HCT116 (cell line): Measurements from ENCODE around the gene APOM. TPM values are rescaled to one million over a fixed set of nuclear protein-coding genes. Genes with fewer than 3 reads are reported as not detected.
A peak's percentile ranks its signal among the peaks of the same experiment; 100 is the strongest.

Source experiments
- ATAC-seq: fragments of 200-7000 bp; cut with Tn5 transposase; 2 replicates; pipeline ENCODE4 v1.9.1; 2020; ENCODE audit warnings: mild to moderate bottlenecking, moderate library complexity
- BruUV-seq: library from RNA; stranded (reverse); fragments of 400-500 nt; replicated peaks from 2 replicates; lab custom pipeline; 2021; lab: Mats Ljungman, UMichigan
- CTCF ChIA-PET: fragments of 300-600 bp; sonication (Branson Sonifier 250); formaldehyde crosslinking; loops from one replicate; lab custom pipeline; 2021; ENCODE audit warnings: antibody characterized with exemption; lab: Charles Lee
- POLR2A ChIA-PET: fragments of 300-600, 350-600 bp; sonication (Branson Sonifier 250); formaldehyde crosslinking; loops from one replicate; lab custom pipeline; 2021; ENCODE audit warnings: antibody characterized with exemption; lab: Charles Lee
- RAD21 ChIA-PET, 2 experiments: fragments of 300-600 bp; sonication (Branson Sonifier 250); formaldehyde crosslinking; loops; one replicate each; lab custom pipeline; 2023; ENCODE audit warnings: low total read pairs in 2 of 2; ENCODE audit not compliant: uncharacterized antibody in 2 of 2, unreplicated experiment in 2 of 2, low non-redundant PET in 1 of 2; lab: Charles Lee
- DNase-seq: peaks from one replicate; pipeline ENCODE4 v3.0.0-alpha.2; 2010; ENCODE audit warnings: low read depth, low spot score
- H2AFZ ChIP-seq: fragments of 200-600 bp; shearing (Covaris generic), sonication (generic); 2 replicates; pipeline ENCODE4 v1.6.1; 2017; ENCODE audit warnings: low read depth, mixed run types, mixed read lengths, antibody characterized with exemption, low read length; ENCODE audit not compliant: poor library complexity, severe bottlenecking
- H3K27ac ChIP-seq: 2 replicates; pipeline ENCODE4 v1.5.1; 2012; ENCODE audit warnings: low read depth, low read length
- H3K27me3 ChIP-seq: fragments of 200-600 bp; sonication (generic); 2 replicates; pipeline ENCODE4 v1.6.1; 2016; ENCODE audit warnings: mixed run types, low read length, mixed read lengths; ENCODE audit not compliant: insufficient read depth
- H3K36me3 ChIP-seq, 2 experiments: fragments of 200-500 bp in 1 of 2; fragments of 200-600 bp in 1 of 2; sonication (Bioruptor generic) in 1 of 2; sonication (generic) in 1 of 2; 2 replicates each; pipeline versions ENCODE4 v1.5.1 to v1.6.1; 2014 to 2016; ENCODE audit warnings: low read length in 2 of 2, inconsistent platforms in 1 of 2, mixed read lengths in 1 of 2, mixed run types in 1 of 2; ENCODE audit not compliant: insufficient read depth in 2 of 2, control insufficient read depth in 1 of 2
- H3K4me1 ChIP-seq, 2 experiments: fragments of 200-600 bp in 1 of 2; sonication (generic) in 1 of 2; 2 replicates each; pipeline versions ENCODE4 v1.5.1 to v1.6.1; 2012 to 2017; ENCODE audit warnings: low read length in 2 of 2, inconsistent platforms in 1 of 2, mild to moderate bottlenecking in 1 of 2, mixed read lengths in 1 of 2, mixed run types in 1 of 2, moderate library complexity in 1 of 2; ENCODE audit not compliant: insufficient read depth in 2 of 2, control insufficient read depth in 1 of 2
- H3K4me2 ChIP-seq: fragments of 200-600 bp; sonication (generic); 2 replicates; pipeline ENCODE4 v1.6.1; 2017; ENCODE audit warnings: mixed run types, low read length, mixed read lengths
- H3K4me3 ChIP-seq, 2 experiments: fragments of 200-600 bp in 1 of 2; sonication (generic) in 1 of 2; replicated peaks in 1 of 2; 2 replicates each; pipeline ENCODE4 v1.5.1; 2011 to 2016; ENCODE audit warnings: low read length in 2 of 2, control low read depth in 1 of 2, low read depth in 1 of 2, mild to moderate bottlenecking in 1 of 2, mixed read lengths in 1 of 2, mixed run types in 1 of 2
- H3K79me2 ChIP-seq: fragments of 200-600 bp; sonication (generic); 2 replicates; pipeline ENCODE4 v1.6.1; 2017; ENCODE audit warnings: mild to moderate bottlenecking, mixed run types, low read length, moderate library complexity, mixed read lengths; ENCODE audit not compliant: insufficient read depth
- H3K9ac ChIP-seq: fragments of 200-600 bp; sonication (generic); 2 replicates; pipeline ENCODE4 v1.6.1; 2016; ENCODE audit warnings: low read length, mixed read lengths
- H3K9me2 ChIP-seq: fragments of 200-600 bp; sonication (generic), shearing (Covaris generic); 2 replicates; pipeline ENCODE4 v1.6.1; 2017; ENCODE audit warnings: mixed run types, mild to moderate bottlenecking, moderate library complexity; ENCODE audit not compliant: insufficient read depth
- H3K9me3 ChIP-seq, 2 experiments: fragments of 200-500 bp in 1 of 2; fragments of 200-600 bp in 1 of 2; sonication (Bioruptor generic) in 1 of 2; sonication (generic) in 1 of 2; 2 replicates each; pipeline ENCODE4 v1.6.1; 2014 to 2017; ENCODE audit warnings: low read length in 2 of 2, mixed read lengths in 2 of 2, inconsistent platforms in 1 of 2, low read depth in 1 of 2, mild to moderate bottlenecking in 1 of 2, mixed run types in 1 of 2, moderate library complexity in 1 of 2; ENCODE audit not compliant: control insufficient read depth in 1 of 2, insufficient read depth in 1 of 2
- H4K20me1 ChIP-seq: fragments of 200-600 bp; sonication (generic), shearing (Covaris generic); 2 replicates; pipeline ENCODE4 v1.6.1; 2017; ENCODE audit warnings: mixed run types, mild to moderate bottlenecking, moderate library complexity; ENCODE audit not compliant: insufficient read depth
- CBX3 ChIP-seq: IDR thresholded peaks from 2 replicates; pipeline ENCODE4 v1.6.1; 2012; ENCODE audit warnings: low read depth
- CEBPB ChIP-seq: IDR thresholded peaks from 2 replicates; pipeline ENCODE4 v1.6.1; 2012; ENCODE audit warnings: low read depth
- EGR1 ChIP-seq: IDR thresholded peaks from 2 replicates; pipeline ENCODE4 v1.6.1; 2012; ENCODE audit warnings: low read depth
- EZH2 ChIP-seq: fragments of 200-600 bp; sonication (generic); IDR thresholded peaks from 2 replicates; pipeline ENCODE4 v1.6.1; 2017; ENCODE audit warnings: antibody characterized with exemption, mixed run types
- FOSL1 ChIP-seq: IDR thresholded peaks from 2 replicates; pipeline ENCODE4 v1.6.1; 2012; ENCODE audit warnings: low read depth
- JUND ChIP-seq: IDR thresholded peaks from 2 replicates; pipeline ENCODE4 v1.6.1; 2012
- POLR2A ChIP-seq: IDR thresholded peaks from 2 replicates; pipeline ENCODE4 v1.7.0; 2011; ENCODE audit warnings: borderline replicate concordance; ENCODE audit not compliant: insufficient read depth, insufficient read length; ENCODE audit errors: extremely low read depth
- POLR2AphosphoS5 ChIP-seq: IDR thresholded peaks from 2 replicates; pipeline ENCODE4 v1.6.1; 2011; ENCODE audit warnings: mild to moderate bottlenecking, low read depth, low read length, moderate library complexity
- RAD21 ChIP-seq: IDR thresholded peaks from 2 replicates; pipeline ENCODE4 v1.6.1; 2012; ENCODE audit warnings: low read depth, mild to moderate bottlenecking
- SIN3A ChIP-seq: IDR thresholded peaks from 2 replicates; pipeline ENCODE4 v1.6.1; 2012; ENCODE audit warnings: low read depth
- TCF7L2 ChIP-seq: IDR thresholded peaks from 2 replicates; pipeline ENCODE4 v1.7.0; 2011; ENCODE audit warnings: borderline replicate concordance, inconsistent platforms; ENCODE audit not compliant: insufficient read depth, insufficient read length; ENCODE audit errors: extremely low read depth
- ZFX ChIP-seq: fragments of 450-650 bp; IDR thresholded peaks from 2 replicates; pipeline ENCODE4 v1.6.1; 2017
- intact Hi-C: fragments of 100-400 bp; cut with micrococcal nuclease; formaldehyde crosslinking; loops from 2 replicates; pipeline ENCODE4 v1.10.0; 2022
- total RNA-seq: library from RNA; stranded (reverse); gene quantifications from one replicate; pipeline ENCODE4 v1.2.1, GENCODE V29; 2021; ENCODE audit not compliant: unreplicated experiment
- TF ChIP-seq, protein P1 (sequence below): IDR thresholded peaks from 2 replicates; pipeline ENCODE4 v1.6.1; 2012; ENCODE audit warnings: low read depth
- TF ChIP-seq, protein P2 (sequence below): IDR thresholded peaks from 2 replicates; pipeline ENCODE4 v1.6.1; 2011; ENCODE audit warnings: mild to moderate bottlenecking, low read length, moderate library complexity; ENCODE audit not compliant: insufficient replicate concordance; ENCODE audit errors: extremely low read depth
- TF ChIP-seq, protein P3 (sequence below): IDR thresholded peaks from 2 replicates; pipeline ENCODE4 v1.6.1; 2012

APOM gene
- total RNA-seq, 1 experiment from 2014 or later, result 2.2 TPM

DNA sequence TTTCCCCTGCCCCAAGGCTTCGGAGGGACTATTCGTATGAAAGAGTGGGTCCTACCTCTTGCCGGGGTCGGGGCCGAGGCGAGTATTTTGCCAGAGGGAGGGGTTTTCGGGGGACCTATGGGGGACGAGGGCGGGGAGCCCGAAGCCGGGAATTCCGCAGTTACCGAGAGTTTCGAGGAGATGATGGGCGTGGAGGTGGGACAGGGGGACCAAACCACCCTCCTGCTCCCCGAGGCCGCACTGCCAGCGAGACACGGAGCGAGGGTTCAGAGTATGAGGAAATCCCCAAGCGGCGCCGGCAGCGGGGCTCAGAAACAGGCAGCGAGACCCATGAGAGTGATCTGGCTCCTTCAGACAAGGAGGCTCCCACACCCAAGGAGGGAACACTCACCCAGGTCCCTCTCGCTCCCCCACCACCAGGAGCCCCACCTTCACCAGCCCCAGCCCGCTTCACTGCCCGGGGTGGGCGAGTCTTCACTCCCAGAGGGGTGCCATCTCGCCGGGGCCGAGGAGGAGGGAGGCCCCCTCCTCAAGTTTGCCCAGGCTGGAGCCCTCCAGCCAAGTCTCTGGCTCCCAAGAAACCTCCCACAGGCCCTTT, 23.9 kb upstream of the APOM start:
- no peaks in the 10 kb centered on the region for H3K9me2 ChIP-seq
- TF ChIP-seq CBX3, result no peak
- TF ChIP-seq POLR2AphosphoS5, result 0 out of 2 replicates have a peak, but pooled peaks have one; percentile 11
- TF ChIP-seq, all 23 proteins: peak for 1
- Histone ChIP-seq H4K20me1 (no peaks in the 10 kb centered on the region), H3K27ac (no peak overlapping the region), H3K79me2 (peaks cover 67% of the 10 kb centered on the region), H3K27me3 (no peaks in the 10 kb centered on the region), H3K4me2 (no peak overlapping the region), H3K9me3 (no peaks in the 10 kb centered on the region), H2AFZ (no peak overlapping the region), H3K9ac (no peak overlapping the region), H3K4me1 (no peaks in the 10 kb centered on the region), H3K36me3 (peaks cover 62 to 95% of the 10 kb centered on the region in 2 experiments), H3K4me3 (no peak overlapping the region)
- ChIA-PET POLR2A (no interaction called here), RAD21 (no interaction called here), CTCF (no interaction called here)
- ATAC-seq (peak; percentile 24; the same call in 1 of the 2 replicates), DNase-seq (no peak)
- intact Hi-C loops, result no loop called here
- no TSS peak for BruUV-seq

DNA sequence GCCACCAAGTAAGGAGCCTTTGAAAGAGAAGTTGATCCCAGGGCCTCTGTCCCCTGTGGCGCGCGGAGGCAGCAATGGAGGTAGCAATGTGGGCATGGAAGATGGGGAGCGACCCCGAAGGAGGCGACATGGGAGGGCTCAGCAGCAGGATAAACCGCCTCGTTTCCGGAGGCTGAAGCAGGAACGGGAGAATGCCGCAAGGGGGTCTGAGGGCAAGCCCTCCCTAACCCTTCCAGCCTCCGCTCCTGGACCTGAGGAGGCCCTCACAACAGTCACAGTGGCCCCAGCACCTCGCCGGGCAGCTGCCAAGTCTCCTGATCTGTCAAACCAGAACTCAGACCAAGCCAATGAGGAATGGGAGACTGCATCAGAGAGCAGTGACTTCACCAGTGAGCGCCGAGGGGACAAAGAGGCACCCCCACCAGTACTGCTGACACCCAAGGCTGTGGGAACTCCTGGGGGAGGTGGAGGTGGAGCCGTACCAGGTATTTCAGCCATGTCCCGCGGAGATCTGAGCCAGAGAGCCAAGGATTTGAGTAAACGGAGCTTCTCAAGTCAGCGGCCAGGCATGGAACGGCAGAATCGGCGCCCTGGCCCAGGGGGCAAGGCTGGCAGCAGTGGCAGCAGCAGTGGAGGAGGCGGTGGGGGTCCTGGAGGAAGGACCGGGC, 23.3 kb upstream of the APOM start:
- ATAC-seq, result peak; percentile 7; the same call in 1 of the 2 replicates
- Histone ChIP-seq H3K4me3 (no peak overlapping the region), H4K20me1 (no peaks in the 10 kb centered on the region), H3K79me2 (peaks cover 60% of the 10 kb centered on the region; the same call in 1 of the 2 replicates), H3K27ac (no peak overlapping the region), H3K9me2 (no peaks in the 10 kb centered on the region), H3K9ac (no peak overlapping the region), H2AFZ (no peak overlapping the region), H3K4me1 (no peaks in the 10 kb centered on the region), H3K36me3 (peaks cover 58 to 94% of the 10 kb centered on the region in 2 experiments), H3K27me3 (no peaks in the 10 kb centered on the region), H3K9me3 (no peaks in the 10 kb centered on the region), H3K4me2 (no peak overlapping the region)
- intact Hi-C loops, result no loop called here
- ChIA-PET POLR2A (no interaction called here), RAD21 (no interaction called here), CTCF (no interaction called here)
- BruUV-seq, result no TSS peak
- no peak for DNase-seq
- TF ChIP-seq CEBPB, result no peak
- no peak for TF ChIP-seq POLR2AphosphoS5
- TF ChIP-seq, protein P1, sequence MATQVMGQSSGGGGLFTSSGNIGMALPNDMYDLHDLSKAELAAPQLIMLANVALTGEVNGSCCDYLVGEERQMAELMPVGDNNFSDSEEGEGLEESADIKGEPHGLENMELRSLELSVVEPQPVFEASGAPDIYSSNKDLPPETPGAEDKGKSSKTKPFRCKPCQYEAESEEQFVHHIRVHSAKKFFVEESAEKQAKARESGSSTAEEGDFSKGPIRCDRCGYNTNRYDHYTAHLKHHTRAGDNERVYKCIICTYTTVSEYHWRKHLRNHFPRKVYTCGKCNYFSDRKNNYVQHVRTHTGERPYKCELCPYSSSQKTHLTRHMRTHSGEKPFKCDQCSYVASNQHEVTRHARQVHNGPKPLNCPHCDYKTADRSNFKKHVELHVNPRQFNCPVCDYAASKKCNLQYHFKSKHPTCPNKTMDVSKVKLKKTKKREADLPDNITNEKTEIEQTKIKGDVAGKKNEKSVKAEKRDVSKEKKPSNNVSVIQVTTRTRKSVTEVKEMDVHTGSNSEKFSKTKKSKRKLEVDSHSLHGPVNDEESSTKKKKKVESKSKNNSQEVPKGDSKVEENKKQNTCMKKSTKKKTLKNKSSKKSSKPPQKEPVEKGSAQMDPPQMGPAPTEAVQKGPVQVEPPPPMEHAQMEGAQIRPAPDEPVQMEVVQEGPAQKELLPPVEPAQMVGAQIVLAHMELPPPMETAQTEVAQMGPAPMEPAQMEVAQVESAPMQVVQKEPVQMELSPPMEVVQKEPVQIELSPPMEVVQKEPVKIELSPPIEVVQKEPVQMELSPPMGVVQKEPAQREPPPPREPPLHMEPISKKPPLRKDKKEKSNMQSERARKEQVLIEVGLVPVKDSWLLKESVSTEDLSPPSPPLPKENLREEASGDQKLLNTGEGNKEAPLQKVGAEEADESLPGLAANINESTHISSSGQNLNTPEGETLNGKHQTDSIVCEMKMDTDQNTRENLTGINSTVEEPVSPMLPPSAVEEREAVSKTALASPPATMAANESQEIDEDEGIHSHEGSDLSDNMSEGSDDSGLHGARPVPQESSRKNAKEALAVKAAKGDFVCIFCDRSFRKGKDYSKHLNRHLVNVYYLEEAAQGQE, result no peak
- no peak for TF ChIP-seq EGR1
- no peak for TF ChIP-seq ZFX
- TF ChIP-seq RAD21, result no peak
- no peak for TF ChIP-seq JUND
- no peak for TF ChIP-seq SIN3A
- TF ChIP-seq FOSL1, result no peak
- TF ChIP-seq, protein P2, sequence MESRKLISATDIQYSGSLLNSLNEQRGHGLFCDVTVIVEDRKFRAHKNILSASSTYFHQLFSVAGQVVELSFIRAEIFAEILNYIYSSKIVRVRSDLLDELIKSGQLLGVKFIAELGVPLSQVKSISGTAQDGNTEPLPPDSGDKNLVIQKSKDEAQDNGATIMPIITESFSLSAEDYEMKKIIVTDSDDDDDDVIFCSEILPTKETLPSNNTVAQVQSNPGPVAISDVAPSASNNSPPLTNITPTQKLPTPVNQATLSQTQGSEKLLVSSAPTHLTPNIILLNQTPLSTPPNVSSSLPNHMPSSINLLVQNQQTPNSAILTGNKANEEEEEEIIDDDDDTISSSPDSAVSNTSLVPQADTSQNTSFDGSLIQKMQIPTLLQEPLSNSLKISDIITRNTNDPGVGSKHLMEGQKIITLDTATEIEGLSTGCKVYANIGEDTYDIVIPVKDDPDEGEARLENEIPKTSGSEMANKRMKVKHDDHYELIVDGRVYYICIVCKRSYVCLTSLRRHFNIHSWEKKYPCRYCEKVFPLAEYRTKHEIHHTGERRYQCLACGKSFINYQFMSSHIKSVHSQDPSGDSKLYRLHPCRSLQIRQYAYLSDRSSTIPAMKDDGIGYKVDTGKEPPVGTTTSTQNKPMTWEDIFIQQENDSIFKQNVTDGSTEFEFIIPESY, result no peak
- TF ChIP-seq POLR2A, result no peak
- TF ChIP-seq TCF7L2, result no peak
- no peak for TF ChIP-seq EZH2
- TF ChIP-seq, protein P3, sequence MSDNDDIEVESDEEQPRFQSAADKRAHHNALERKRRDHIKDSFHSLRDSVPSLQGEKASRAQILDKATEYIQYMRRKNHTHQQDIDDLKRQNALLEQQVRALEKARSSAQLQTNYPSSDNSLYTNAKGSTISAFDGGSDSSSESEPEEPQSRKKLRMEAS, result no peak
